ENCODE measurements around the gene ITGA11.

GRCh38 chr15:68421798-68422402 is 10.1 kb downstream of the ITGA11 start:
- no peak for TF ChIP-seq POLR2A (IDR thresholded peaks at IDR 0.05; ENCODE audit: low read depth, low read length)
- no peak for TF ChIP-seq POLR2AphosphoS5 (IDR thresholded peaks at IDR 0.05; ENCODE audit: low read depth, low read length)
- TF ChIP-seq TAF1 (IDR thresholded peaks at IDR 0.05; ENCODE audit: borderline replicate concordance, low read depth, low read length): no peak

Measured in GM12892 (cell line).